ENCODE results near the gene CENPS.
"Not testable (repeated sequence)": the region's sequence is repeated elsewhere in the genome, so short reads cannot be mapped to it uniquely, and the experiment has no call there.

CENPS gene

GRCh38 chr1:10450836-10451235, 20.6 kb downstream of the CENPS start:
- no peak for DNase-seq (ENCODE audit: low read depth in 2 of 2)

GRCh38 chr1:10451287-10451686, 21.1 kb downstream of the CENPS start:
- no peak for DNase-seq (ENCODE audit: low read depth in 2 of 2)

GRCh38 chr1:10456048-10456447, 25.8 kb downstream of the CENPS start:
- DNase-seq (ENCODE audit: low read depth in 2 of 2), result no peak

GRCh38 chr1:10456661-10457060, 26.4 kb downstream of the CENPS start:
- no peak for DNase-seq (ENCODE audit: low read depth in 2 of 2)

GRCh38 chr1:10457462-10457861, 27.2 kb downstream of the CENPS start:
- not testable (repeated sequence) for DNase-seq (ENCODE audit: low read depth in 2 of 2)

- DNase-seq (ENCODE audit: low read depth in 2 of 2), result no peak
These were observed 27.6 kb downstream of the CENPS start for GRCh38 chr1:10457875-10458274.

- no peak for DNase-seq (ENCODE audit: low read depth in 2 of 2)
These were observed 29.0 kb downstream of the CENPS start for GRCh38 chr1:10459184-10459583.

- no peak for DNase-seq (ENCODE audit: low read depth in 2 of 2)
These were observed 36.8 kb downstream of the CENPS start for GRCh38 chr1:10467078-10467477.

- DNase-seq (ENCODE audit: low read depth in 2 of 2), result no peak
These were observed 39.8 kb downstream of the CENPS start for GRCh38 chr1:10470043-10470442.

GRCh38 chr1:10471411-10472219, 41.4 kb downstream of the CENPS start:
- DNase-seq (ENCODE audit: low read depth in 2 of 2), result no peak

GRCh38 chr1:10472220-10473144, 42.2 kb downstream of the CENPS start, which contains the start of gene DFFA:
Gene DFFA, minus strand, starts transcription at chr1:10472529. Its CDS starts 71 bp downstream, at chr1:10472458.
- DNase-seq (ENCODE audit: low read depth in 2 of 2), result peak; percentile 81 to 86

- no peak for DNase-seq (ENCODE audit: low read depth in 2 of 2)
These were observed 43.0 kb downstream of the CENPS start for GRCh38 chr1:10473145-10473765.

GRCh38 chr1:10474309-10474612, 44.0 kb downstream of the CENPS start:
- not testable (repeated sequence) for DNase-seq (ENCODE audit: low read depth in 2 of 2)

- DNase-seq (ENCODE audit: low read depth in 2 of 2), result peak; percentile 67 to 71
These were observed 44.6 kb downstream of the CENPS start, which contains the start of gene PEX14 for GRCh38 chr1:10474613-10475507. Gene PEX14, plus strand, starts transcription at chr1:10474950. Its CDS starts 17 bp downstream, at chr1:10474967.

GRCh38 chr1:10475510-10475909, 45.3 kb downstream of the CENPS start:
- DNase-seq (ENCODE audit: low read depth in 2 of 2), result no peak

GRCh38 chr1:10479296-10479695, 49.1 kb downstream of the CENPS start:
- DNase-seq (ENCODE audit: low read depth in 2 of 2), result no peak

- DNase-seq (ENCODE audit: low read depth in 2 of 2), result no peak
These were observed 50.4 kb downstream of the CENPS start for GRCh38 chr1:10480614-10481013.

GRCh38 chr1:10484521-10484920, 54.3 kb downstream of the CENPS start:
- no peak for DNase-seq (ENCODE audit: low read depth in 2 of 2)

- no peak for DNase-seq (ENCODE audit: low read depth in 2 of 2)
These were observed 59.2 kb downstream of the CENPS start for GRCh38 chr1:10489291-10490055.

- no peak for DNase-seq (ENCODE audit: low read depth in 2 of 2)
These were observed 60.2 kb downstream of the CENPS start for GRCh38 chr1:10490286-10490970.

Measured in stimulated activated CD8-positive, alpha-beta memory T cell treated with anti-CD3 and anti-CD28 coated beads, Interleukin-15, amount 100 ng/mL, for 4 hours (primary cell).